HL-60 (cell line): Measurements from ENCODE around the gene CALN1.

ENCODE experiments used
- DNase-seq, 2 experiments: peaks; one replicate each; pipeline ENCODE4 v3.0.0-alpha.2; 2010 to 2020; ENCODE audit warnings: low read depth in 1 of 2, low spot score in 1 of 2
- H3K27ac ChIP-seq: fragments of 250-450 bp; sonication (Bioruptor Pico); replicated peaks from 2 replicates; pipeline ENCODE4 v1.5.1; 2020; ENCODE audit warnings: mild to moderate bottlenecking, moderate library complexity
- H3K27me3 ChIP-seq: fragments of 250-450 bp; sonication (Bioruptor Pico); 2 replicates; pipeline ENCODE4 v1.5.1; 2021; ENCODE audit warnings: mild to moderate bottlenecking, moderate library complexity; ENCODE audit not compliant: insufficient read depth, poor library complexity, severe bottlenecking
- H3K4me3 ChIP-seq: replicated peaks from 2 replicates; pipeline ENCODE4 v1.5.1; 2011; ENCODE audit warnings: mild to moderate bottlenecking, control low read depth, low read length; ENCODE audit not compliant: insufficient read depth
- CTCF ChIP-seq: IDR thresholded peaks from one replicate; pipeline ENCODE4 v1.5.1; 2011; ENCODE audit warnings: low read length, control low read depth, inconsistent platforms; ENCODE audit not compliant: insufficient read depth
- GABPA ChIP-seq: IDR thresholded peaks from 2 replicates; pipeline ENCODE4 v1.6.1; 2012; ENCODE audit warnings: low read depth
- POLR2AphosphoS5 ChIP-seq: IDR thresholded peaks from 2 replicates; pipeline ENCODE4 v1.6.1; 2012; ENCODE audit warnings: low read depth
- REST ChIP-seq: IDR thresholded peaks from 2 replicates; pipeline ENCODE4 v1.6.1; 2012; ENCODE audit warnings: low read depth; ENCODE audit not compliant: insufficient replicate concordance
- SPI1 ChIP-seq: IDR thresholded peaks from 2 replicates; pipeline ENCODE4 v1.6.1; 2012; ENCODE audit warnings: low read depth, mild to moderate bottlenecking, borderline replicate concordance

CALN1 gene

GRCh38 chr7:71731740-71732139 is 680.4 kb downstream of the CALN1 start:
- TF ChIP-seq GABPA (no peak), REST (no peak), CTCF (no peak), SPI1 (no peak), POLR2AphosphoS5 (no peak)
- no peaks in the 10 kb centered on the region for H3K27me3 ChIP-seq

More at GRCh38 chr7:71731740-71732139, 680.4 kb downstream of the CALN1 start:
- DNase-seq, result no peak
- Histone ChIP-seq H3K4me3 (no peak overlapping the region), H3K27ac (no peak overlapping the region)
